HepG2 (cell line): ENCODE measurements around the gene BID. TPM values are rescaled to one million over a fixed set of nuclear protein-coding genes. Genes with fewer than 3 reads are reported as not detected.

Source experiments
- ATAC-seq: fragments of 200-7000 bp; cut with Tn5 transposase; 3 replicates; pipeline ENCODE4 v1.9.1; 2020; ENCODE audit warnings: mild to moderate bottlenecking, moderate library complexity
- BruUV-seq: library from RNA; stranded (reverse); fragments of 400-500 nt; replicated peaks from 2 replicates; lab custom pipeline; 2021; lab: Mats Ljungman, UMichigan
- CTCF ChIA-PET: fragments of 300-600 bp; formaldehyde crosslinking; extraction: SDS; loops from one replicate; lab custom pipeline; 2021; ENCODE audit warnings: low total read pairs, inconsistent platforms, low intra/inter-chr PET ratio; lab: Yijun Ruan, JAX
- POLR2A ChIA-PET: fragments of 350-600 bp; sonication (Branson Sonifier 250); formaldehyde crosslinking; loops from one replicate; lab custom pipeline; 2020; ENCODE audit warnings: antibody characterized with exemption, inconsistent platforms; lab: Yijun Ruan, JAX
- DNase-seq: peaks from one replicate; pipeline ENCODE4 v3.0.0-alpha.2; 2015; ENCODE audit warnings: low spot score
- FAIRE-seq: peaks from 3 replicates; lab custom pipeline; 2011; peaks lifted over from hg19 to GRCh38; lab: Jason Lieb, UNC
- H2AFZ ChIP-seq: one replicate; pipeline ENCODE4 v1.6.1; 2011; ENCODE audit warnings: low read length, inconsistent platforms
- H3K27ac ChIP-seq: fragments of 300-600 bp; 3 replicates; pipeline ENCODE4 v1.8.0; 2011; ENCODE audit warnings: mixed run types, mild to moderate bottlenecking, mixed read lengths, low read length, inconsistent platforms; ENCODE audit not compliant: insufficient read depth; ENCODE audit errors: extremely low read length
- H3K27me3 ChIP-seq, 2 experiments: fragments of 200-600 bp in 1 of 2; 2 replicates in 1 of 2; 3 replicates in 1 of 2; pipeline versions ENCODE4 v1.6.0 to v1.8.0; 2011; ENCODE audit warnings: low read length in 2 of 2, mild to moderate bottlenecking in 2 of 2, moderate library complexity in 2 of 2, inconsistent platforms in 1 of 2; ENCODE audit not compliant: insufficient read depth in 2 of 2, control insufficient read depth in 1 of 2
- H3K36me3 ChIP-seq, 2 experiments: fragments of 200-600 bp in 1 of 2; replicated peaks in 1 of 2; 2 replicates in 1 of 2; 3 replicates in 1 of 2; pipeline versions ENCODE4 v1.5.1 to v1.8.0; 2011; ENCODE audit warnings: low read length in 2 of 2, inconsistent platforms in 1 of 2; ENCODE audit not compliant: insufficient read depth in 2 of 2, control insufficient read depth in 1 of 2
- H3K4me1 ChIP-seq: 2 replicates; pipeline ENCODE4 v1.5.1; 2012; ENCODE audit warnings: low read length, inconsistent platforms; ENCODE audit not compliant: insufficient read depth
- H3K4me2 ChIP-seq: 2 replicates; pipeline ENCODE4 v1.6.0; 2011; ENCODE audit warnings: low read depth, low read length, inconsistent platforms
- H3K4me3 ChIP-seq, 3 experiments: fragments of 200-600 bp in 1 of 3; sonication (generic), shearing (Covaris generic) in 1 of 3; replicated peaks in 1 of 3; 2 replicates each; pipeline ENCODE4 v1.5.1; 2011 to 2016; ENCODE audit warnings: low read length in 3 of 3, inconsistent platforms in 2 of 3, low read depth in 2 of 3, mild to moderate bottlenecking in 2 of 3, control low read depth in 1 of 3, mixed read lengths in 1 of 3; ENCODE audit not compliant: insufficient read depth in 1 of 3
- H3K79me2 ChIP-seq: one replicate; pipeline ENCODE4 v1.6.1; 2011; ENCODE audit warnings: low read length, inconsistent platforms; ENCODE audit not compliant: insufficient read depth
- H3K9ac ChIP-seq: 2 replicates; pipeline ENCODE4 v1.6.0; 2011; ENCODE audit warnings: mild to moderate bottlenecking, low read depth, low read length, inconsistent platforms; ENCODE audit not compliant: insufficient read depth
- H3K9me3 ChIP-seq: 2 replicates; pipeline ENCODE4 v1.5.1; 2012; ENCODE audit warnings: mild to moderate bottlenecking, low read length
- H4K20me1 ChIP-seq: 2 replicates; pipeline ENCODE4 v1.6.0; 2011; ENCODE audit warnings: inconsistent platforms, mild to moderate bottlenecking, low read length, moderate library complexity; ENCODE audit not compliant: insufficient read depth
- ATF1 ChIP-seq: IDR thresholded peaks from 2 replicates; pipeline ENCODE4 v1.6.1; 2016; ENCODE audit warnings: mild to moderate bottlenecking, control low read depth
- BRCA1 ChIP-seq: sonication (generic); formaldehyde crosslinking; IDR thresholded peaks from 2 replicates; pipeline ENCODE4 v1.4.0; 2020; ENCODE audit warnings: missing genetic modification reagents
- HNRNPK ChIP-seq: fragments of 200-400 bp; formaldehyde crosslinking; IDR thresholded peaks from 2 replicates; pipeline ENCODE4 v1.6.1; 2018; ENCODE audit warnings: low read length, low read depth, moderate library complexity, mild to moderate bottlenecking; ENCODE audit not compliant: poor library complexity, severe bottlenecking
- ISX ChIP-seq: sonication (generic); formaldehyde crosslinking; conservative IDR thresholded peaks from 2 replicates; pipeline ENCODE4 v1.5.0; 2020; ENCODE audit warnings: missing genetic modification reagents
- MTA3 ChIP-seq: sonication (generic); formaldehyde crosslinking; IDR thresholded peaks from 2 replicates; pipeline ENCODE4 v1.4.0; 2020; ENCODE audit warnings: missing genetic modification reagents
- RXRB ChIP-seq: IDR thresholded peaks from 2 replicates; pipeline ENCODE4 v1.6.1; 2016; ENCODE audit warnings: borderline replicate concordance, missing genetic modification reagents, missing compliant biosample characterization
- TBP ChIP-seq: sonication (generic); formaldehyde crosslinking; IDR thresholded peaks from 2 replicates; pipeline ENCODE4 v1.5.0; 2020; ENCODE audit warnings: missing genetic modification reagents
- TEAD3 ChIP-seq: optimal IDR thresholded peaks from 2 replicates; pipeline ENCODE3; 2016; ENCODE audit warnings: borderline replicate concordance
- ZBTB38 ChIP-seq: sonication (generic); formaldehyde crosslinking; IDR thresholded peaks from 2 replicates; pipeline ENCODE4 v1.5.1; 2020; ENCODE audit warnings: mild to moderate bottlenecking, missing genetic modification reagents
- WGBS: methylation state at CpG from one replicate; pipeline ENCODE4 v1.1.6; 2017; ENCODE audit warnings: low lambda C conversion rate; 5-methylcytosine and 5-hydroxymethylcytosine counted together
- in situ Hi-C: cut with HindIII; loops from 2 replicates; pipeline ENCODE4 v1.10.0; 2017; ENCODE audit warnings: low pct_unique_long_range_greater_than_20kb; ENCODE audit not compliant: extremely low pct_ligation_motif_present
- intact Hi-C: fragments of 100-400 bp; cut with micrococcal nuclease; formaldehyde crosslinking; loops from one replicate; pipeline ENCODE4 v1.10.0; 2022; ENCODE audit not compliant: unreplicated experiment
- polyA plus RNA-seq, 8 experiments: library from polyadenylated mRNA; depleted of rRNA in 3 of 8; stranded (reverse) in 7 of 8; unstranded in 1 of 8; fragments of >200 nt; fragmentation: Illumina TruSeq in 4 of 8; extraction: Trizol in 4 of 8; gene quantifications; 2 replicates each; pipeline versions ENCODE4 v1.2.1 to v1.2.3, GENCODE V29; 2011 to 2016; ENCODE audit warnings: low read depth in 4 of 8, missing spikeins in 1 of 8, mixed read lengths in 1 of 8; ENCODE audit not compliant: insufficient read depth in 1 of 8
- total RNA-seq, 5 experiments: library from RNA; depleted of rRNA; stranded (reverse); fragments of >200 nt; fragmentation: Illumina TruSeq; extraction: Trizol; gene quantifications; 2 replicates each; pipeline ENCODE4 v1.2.3, GENCODE V29; 2016; ENCODE audit warnings: low read depth in 1 of 5
- TF ChIP-seq, protein P1 (sequence below), 2 experiments: IDR thresholded peaks; 2 replicates each; pipeline ENCODE4 v1.6.1; 2011 to 2012; ENCODE audit warnings: low read length in 2 of 2, borderline replicate concordance in 1 of 2, low read depth in 1 of 2, mild to moderate bottlenecking in 1 of 2, moderate library complexity in 1 of 2
- TF ChIP-seq, protein P2 (sequence below): sonication (generic); formaldehyde crosslinking; IDR thresholded peaks from 2 replicates; pipeline ENCODE4 v1.4.0; 2020; ENCODE audit warnings: missing genetic modification reagents, borderline replicate concordance
- TF ChIP-seq, protein P3 (sequence below): sonication (generic); formaldehyde crosslinking; IDR thresholded peaks from 2 replicates; pipeline ENCODE4 v1.5.0; 2020; ENCODE audit warnings: mild to moderate bottlenecking, low read depth, missing genetic modification reagents, borderline replicate concordance

The BID gene
- total and polyA plus RNA-seq, 2 of the 13 experiments (the other 11 are each of a cell fraction or from before 2014, with no cell fraction given): 35.3 to 51.7 TPM

DNA sequence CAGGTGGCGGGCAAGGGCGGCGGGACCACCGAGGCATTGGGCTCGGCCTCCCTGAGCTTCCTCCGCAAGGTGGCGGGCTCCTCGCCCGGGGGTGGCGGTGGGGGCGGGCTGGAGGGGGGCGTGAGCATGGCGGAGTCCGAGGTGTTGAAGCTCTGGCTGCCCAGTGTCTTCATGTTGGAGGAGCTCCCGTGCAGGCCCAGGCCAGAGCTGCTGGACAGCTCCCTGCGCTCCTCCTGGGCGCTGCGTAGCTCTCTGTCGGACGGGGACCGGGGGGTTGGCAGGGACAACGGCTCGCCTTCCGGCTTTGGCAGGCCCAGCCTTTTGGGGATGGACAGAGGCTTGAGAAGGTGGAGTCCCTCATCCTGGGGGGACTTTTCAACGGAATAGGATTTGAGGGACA is 43.9 kb upstream of the BID start:
- Histone ChIP-seq H3K27ac (no peak overlapping the region), H3K4me3 (no peak overlapping the region), H3K9me3 (no peaks in the 10 kb centered on the region), H3K36me3 (peaks cover 7 to 15% of the 10 kb centered on the region in 2 experiments; a peak in 4 of 5 replicates), H4K20me1 (no peaks in the 10 kb centered on the region), H3K79me2 (no peaks in the 10 kb centered on the region), H3K4me2 (no peak overlapping the region), H3K4me1 (no peaks in the 10 kb centered on the region), H3K9ac (no peak overlapping the region), H2AFZ (no peak overlapping the region), H3K27me3 (no peaks in the 10 kb centered on the region)
- POLR2A ChIA-PET: no interaction called here
- no TSS peak for BruUV-seq
- WGBS: 98% methylated on average over 16 of the region's 25 CpGs
- FAIRE-seq: no peak
- CTCF ChIA-PET: no interaction called here
- ATAC-seq: no peak
- in situ Hi-C loops (no loop called here), intact Hi-C loops (no loop called here)
- DNase-seq: no peak
- TF ChIP-seq, protein P1, sequence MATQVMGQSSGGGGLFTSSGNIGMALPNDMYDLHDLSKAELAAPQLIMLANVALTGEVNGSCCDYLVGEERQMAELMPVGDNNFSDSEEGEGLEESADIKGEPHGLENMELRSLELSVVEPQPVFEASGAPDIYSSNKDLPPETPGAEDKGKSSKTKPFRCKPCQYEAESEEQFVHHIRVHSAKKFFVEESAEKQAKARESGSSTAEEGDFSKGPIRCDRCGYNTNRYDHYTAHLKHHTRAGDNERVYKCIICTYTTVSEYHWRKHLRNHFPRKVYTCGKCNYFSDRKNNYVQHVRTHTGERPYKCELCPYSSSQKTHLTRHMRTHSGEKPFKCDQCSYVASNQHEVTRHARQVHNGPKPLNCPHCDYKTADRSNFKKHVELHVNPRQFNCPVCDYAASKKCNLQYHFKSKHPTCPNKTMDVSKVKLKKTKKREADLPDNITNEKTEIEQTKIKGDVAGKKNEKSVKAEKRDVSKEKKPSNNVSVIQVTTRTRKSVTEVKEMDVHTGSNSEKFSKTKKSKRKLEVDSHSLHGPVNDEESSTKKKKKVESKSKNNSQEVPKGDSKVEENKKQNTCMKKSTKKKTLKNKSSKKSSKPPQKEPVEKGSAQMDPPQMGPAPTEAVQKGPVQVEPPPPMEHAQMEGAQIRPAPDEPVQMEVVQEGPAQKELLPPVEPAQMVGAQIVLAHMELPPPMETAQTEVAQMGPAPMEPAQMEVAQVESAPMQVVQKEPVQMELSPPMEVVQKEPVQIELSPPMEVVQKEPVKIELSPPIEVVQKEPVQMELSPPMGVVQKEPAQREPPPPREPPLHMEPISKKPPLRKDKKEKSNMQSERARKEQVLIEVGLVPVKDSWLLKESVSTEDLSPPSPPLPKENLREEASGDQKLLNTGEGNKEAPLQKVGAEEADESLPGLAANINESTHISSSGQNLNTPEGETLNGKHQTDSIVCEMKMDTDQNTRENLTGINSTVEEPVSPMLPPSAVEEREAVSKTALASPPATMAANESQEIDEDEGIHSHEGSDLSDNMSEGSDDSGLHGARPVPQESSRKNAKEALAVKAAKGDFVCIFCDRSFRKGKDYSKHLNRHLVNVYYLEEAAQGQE (IDR thresholded peaks at IDR 0.05; ENCODE audit: borderline replicate concordance in 1 of 2, low read depth in 1 of 2, low read length in 2 of 2): peak in 1 of 2 experiments; percentile 8; a peak in 2 of 4 replicates
- no peak for TF ChIP-seq ATF1 (CRISPR knock-in tag)

DNA sequence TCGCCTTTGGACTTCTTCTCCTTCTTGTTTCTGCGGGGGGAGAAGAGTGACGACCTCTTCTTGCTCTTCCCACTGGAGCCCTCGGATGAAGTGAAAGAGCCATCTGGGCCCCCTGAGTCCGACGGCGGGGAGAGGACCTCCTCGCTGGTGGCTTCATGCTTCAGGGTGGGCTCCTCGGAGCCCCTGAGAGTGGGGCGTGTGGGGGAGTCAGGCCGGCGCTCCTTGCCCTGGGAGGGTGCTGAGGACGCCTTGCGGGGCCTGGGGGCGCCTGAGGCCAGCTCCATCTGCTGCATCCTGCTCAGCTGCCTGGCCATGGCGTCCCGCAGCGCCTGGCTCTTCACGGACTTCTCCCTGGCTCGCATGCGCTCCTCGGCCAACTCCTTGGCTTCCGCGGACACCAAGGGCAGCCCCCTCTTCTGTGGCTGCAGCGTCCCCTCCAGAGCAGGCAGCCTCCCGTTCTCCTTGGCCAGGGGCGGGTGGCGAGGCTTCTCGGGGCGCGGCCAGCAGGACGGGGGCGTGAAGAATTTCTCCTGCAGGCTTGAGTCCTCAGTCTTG is 43.3 kb upstream of the BID start:
- CTCF ChIA-PET: no interaction called here
- in situ Hi-C loops (no loop called here), intact Hi-C loops (no loop called here)
- ATAC-seq (no peak), FAIRE-seq (no peak), DNase-seq (no peak)
- no peaks in the 10 kb centered on the region for H3K4me1 ChIP-seq
- H4K20me1 ChIP-seq: no peaks in the 10 kb centered on the region
- H3K9me3 ChIP-seq: no peaks in the 10 kb centered on the region
- H3K4me3 ChIP-seq: no peak overlapping the region
- TF ChIP-seq RXRB (CRISPR knock-in tag): no peak
- TF ChIP-seq HNRNPK: no peak
- no peak for TF ChIP-seq BRCA1 (CRISPR knock-in tag)
- TF ChIP-seq MTA3 (CRISPR knock-in tag): no peak
- TF ChIP-seq, protein P2, sequence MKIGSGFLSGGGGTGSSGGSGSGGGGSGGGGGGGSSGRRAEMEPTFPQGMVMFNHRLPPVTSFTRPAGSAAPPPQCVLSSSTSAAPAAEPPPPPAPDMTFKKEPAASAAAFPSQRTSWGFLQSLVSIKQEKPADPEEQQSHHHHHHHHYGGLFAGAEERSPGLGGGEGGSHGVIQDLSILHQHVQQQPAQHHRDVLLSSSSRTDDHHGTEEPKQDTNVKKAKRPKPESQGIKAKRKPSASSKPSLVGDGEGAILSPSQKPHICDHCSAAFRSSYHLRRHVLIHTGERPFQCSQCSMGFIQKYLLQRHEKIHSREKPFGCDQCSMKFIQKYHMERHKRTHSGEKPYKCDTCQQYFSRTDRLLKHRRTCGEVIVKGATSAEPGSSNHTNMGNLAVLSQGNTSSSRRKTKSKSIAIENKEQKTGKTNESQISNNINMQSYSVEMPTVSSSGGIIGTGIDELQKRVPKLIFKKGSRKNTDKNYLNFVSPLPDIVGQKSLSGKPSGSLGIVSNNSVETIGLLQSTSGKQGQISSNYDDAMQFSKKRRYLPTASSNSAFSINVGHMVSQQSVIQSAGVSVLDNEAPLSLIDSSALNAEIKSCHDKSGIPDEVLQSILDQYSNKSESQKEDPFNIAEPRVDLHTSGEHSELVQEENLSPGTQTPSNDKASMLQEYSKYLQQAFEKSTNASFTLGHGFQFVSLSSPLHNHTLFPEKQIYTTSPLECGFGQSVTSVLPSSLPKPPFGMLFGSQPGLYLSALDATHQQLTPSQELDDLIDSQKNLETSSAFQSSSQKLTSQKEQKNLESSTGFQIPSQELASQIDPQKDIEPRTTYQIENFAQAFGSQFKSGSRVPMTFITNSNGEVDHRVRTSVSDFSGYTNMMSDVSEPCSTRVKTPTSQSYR: no peak
- no peak for TF ChIP-seq TBP
- TF ChIP-seq, protein P3, sequence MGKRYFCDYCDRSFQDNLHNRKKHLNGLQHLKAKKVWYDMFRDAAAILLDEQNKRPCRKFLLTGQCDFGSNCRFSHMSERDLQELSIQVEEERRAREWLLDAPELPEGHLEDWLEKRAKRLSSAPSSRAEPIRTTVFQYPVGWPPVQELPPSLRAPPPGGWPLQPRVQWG (CRISPR knock-in tag): no peak
- TF ChIP-seq TEAD3: no peak
- TF ChIP-seq ISX (CRISPR knock-in tag): no peak
- TF ChIP-seq ZBTB38 (CRISPR knock-in tag): no peak
- no peak overlapping the region for H3K27ac ChIP-seq
- H3K36me3 ChIP-seq: peaks cover 7 to 18% of the 10 kb centered on the region in 2 experiments; a peak in 4 of 5 replicates
- no peak overlapping the region for H3K9ac ChIP-seq
- no TSS peak for BruUV-seq
- no peaks in the 10 kb centered on the region for H3K79me2 ChIP-seq
- no peak overlapping the region for H3K4me2 ChIP-seq
- no peak overlapping the region for H2AFZ ChIP-seq
- H3K27me3 ChIP-seq: no peaks in the 10 kb centered on the region
- 97% methylated on average over 14 of the region's 33 CpGs for WGBS
- POLR2A ChIA-PET: no interaction called here
